GM12891 (cell line): ENCODE measurements around the gene ABCC4.

ENCODE experiments used
- PAX5 ChIP-seq: IDR thresholded peaks from 2 replicates; pipeline ENCODE4 v1.6.1; 2011; ENCODE audit warnings: low read length, moderate library complexity, mild to moderate bottlenecking; ENCODE audit not compliant: insufficient read depth, severe bottlenecking
- POLR2A ChIP-seq: IDR thresholded peaks from 2 replicates; pipeline ENCODE4 v1.6.1; 2011; ENCODE audit warnings: low read depth, low read length, control low read depth
- POLR2AphosphoS5 ChIP-seq: IDR thresholded peaks from 2 replicates; pipeline ENCODE4 v1.6.1; 2011; ENCODE audit warnings: low read depth, low read length, control low read depth
- POU2F2 ChIP-seq: IDR thresholded peaks from 2 replicates; pipeline ENCODE4 v1.6.1; 2011; ENCODE audit warnings: low read depth, mild to moderate bottlenecking, control low read depth, low read length, moderate library complexity
- SPI1 ChIP-seq: IDR thresholded peaks from 2 replicates; pipeline ENCODE4 v1.6.1; 2011; ENCODE audit warnings: low read depth, low read length, control low read depth
- TAF1 ChIP-seq: IDR thresholded peaks from 2 replicates; pipeline ENCODE4 v1.6.1; 2011; ENCODE audit warnings: low read depth, low read length, control low read depth

DNA sequence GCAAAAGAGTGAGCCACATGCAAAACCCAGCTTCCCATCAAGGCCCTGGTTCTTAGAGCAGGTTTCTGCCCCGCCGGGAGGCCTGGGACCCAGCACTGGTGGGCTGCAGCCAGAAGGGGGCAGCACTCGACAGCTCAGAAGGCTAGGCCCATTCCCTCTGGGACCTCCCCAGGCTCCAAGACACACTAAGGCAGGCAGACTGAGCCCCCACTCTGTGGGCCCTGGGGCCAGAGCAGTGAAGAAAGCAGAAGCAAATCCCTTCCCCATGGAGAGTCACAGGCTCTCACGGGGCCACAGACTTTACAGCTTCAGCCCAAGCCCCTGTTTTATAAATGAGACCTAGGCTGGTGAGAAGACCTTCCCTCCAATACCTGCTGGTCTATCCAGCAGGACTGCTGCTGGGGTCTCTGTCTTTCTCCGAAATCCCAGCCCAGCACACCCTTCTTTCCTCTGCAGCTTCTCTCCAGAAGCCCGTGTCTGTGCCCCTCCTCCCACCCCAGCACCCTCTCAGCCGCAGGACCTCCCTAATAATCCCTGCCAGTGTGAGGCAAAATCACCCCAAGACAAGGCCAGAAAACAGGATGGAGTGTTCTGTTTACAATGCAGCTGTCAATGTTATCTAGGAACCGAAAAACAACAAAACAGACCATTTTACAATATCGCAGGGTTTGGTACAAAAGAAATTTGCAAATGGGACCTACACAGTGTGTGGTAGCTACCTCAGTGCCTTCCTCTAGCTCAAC lies 109.3 kb downstream of the ABCC4 start:
- no peak for TF ChIP-seq POLR2A
- no peak for TF ChIP-seq POLR2AphosphoS5
- TF ChIP-seq TAF1, result no peak
- no peak for TF ChIP-seq SPI1
- 0 out of 2 replicates have a peak, but pooled peaks have one; percentile 36 for TF ChIP-seq POU2F2
- TF ChIP-seq PAX5, result no peak
